Measurements from ENCODE around the gene MEF2C. TPM values are rescaled to one million over a fixed set of nuclear protein-coding genes. Genes with fewer than 3 reads are reported as not detected.

MEF2C gene
- total and polyA plus RNA-seq, 2 experiments from 2014 or later = 0.97 to 1.6 TPM

- no peaks in the 10 kb centered on the region for H3K9me3 Mint-ChIP-seq
- H3K27me3 Mint-ChIP-seq (ENCODE audit: insufficient read depth, low read depth, poor library complexity) = peaks cover 3% of the 10 kb centered on the region
- H3K4me2 ChIP-seq = no peak overlapping the region
- TF ChIP-seq CREB1 (CRISPR knock-in tag; IDR thresholded peaks at IDR 0.05; ENCODE audit: low read depth) = no peak
- no peak for TF ChIP-seq STAT1 (IDR thresholded peaks at IDR 0.05; ENCODE audit: unreplicated experiment)
- no peak for TF ChIP-seq REST (IDR thresholded peaks at IDR 0.05; ENCODE audit: unreplicated experiment)
- TF ChIP-seq ZNF331 (CRISPR knock-in tag; IDR thresholded peaks at IDR 0.05; ENCODE audit: low read depth) = no peak
- no peak for TF ChIP-seq EZH2 (IDR thresholded peaks at IDR 0.05; ENCODE audit: low read depth, unreplicated experiment)
- TF ChIP-seq ETS1 (IDR thresholded peaks at IDR 0.05) = no peak
- no peak for TF ChIP-seq ZNF114 (CRISPR knock-in tag; IDR thresholded peaks at IDR 0.05)
- TF ChIP-seq POLR2AphosphoS5 (IDR thresholded peaks at IDR 0.05; ENCODE audit: low read depth) = no peak
- H3K4me1 Mint-ChIP-seq = peaks cover 6% of the 10 kb centered on the region; the same call in 1 of the 3 replicates
- DNase-seq (ENCODE audit: low spot score) (peak; percentile 4), ATAC-seq (no peak)
- no peak overlapping the region for H3K4me3 Mint-ChIP-seq
- no peak overlapping the region for H3K27ac Mint-ChIP-seq
- no peaks in the 10 kb centered on the region for H4K20me1 ChIP-seq (replicated peaks; ENCODE audit: insufficient read depth)
- no peaks in the 10 kb centered on the region for H3K9me2 ChIP-seq (ENCODE audit: insufficient read depth)
- no peak overlapping the region for H2AFZ ChIP-seq
- H3K36me3 Mint-ChIP-seq (ENCODE audit: low read depth) = no peaks in the 10 kb centered on the region
- H3K27ac ChIP-seq (ENCODE audit: low read depth) = no peak overlapping the region
- H3K4me3 ChIP-seq = no peak overlapping the region
- no peaks in the 10 kb centered on the region for H3K36me3 ChIP-seq (ENCODE audit: insufficient read depth)
- no peaks in the 10 kb centered on the region for H3K4me1 ChIP-seq (ENCODE audit: insufficient read depth)
- H3K79me2 ChIP-seq (replicated peaks; ENCODE audit: insufficient read depth) = no peaks in the 10 kb centered on the region
- peaks cover 9% of the 10 kb centered on the region for H3K27me3 ChIP-seq (ENCODE audit: insufficient read depth)
- H3F3A ChIP-seq (replicated peaks; ENCODE audit: low read depth) = no peaks in the 10 kb centered on the region
These were observed 6.3 kb downstream of the MEF2C start for GRCh38 chr5:88876714-88877113.

- Histone ChIP-seq H3K9me2 (ENCODE audit: insufficient read depth) (no peaks in the 10 kb centered on the region), H3K4me3 (no peak overlapping the region), H3K27me3 (ENCODE audit: insufficient read depth) (no peaks in the 10 kb centered on the region; the same call in 1 of the 2 replicates), H3K4me1 (ENCODE audit: insufficient read depth) (no peaks in the 10 kb centered on the region), H3K36me3 (ENCODE audit: insufficient read depth) (no peaks in the 10 kb centered on the region), H2AFZ (no peak overlapping the region), H3K79me2 (replicated peaks; ENCODE audit: insufficient read depth) (no peaks in the 10 kb centered on the region), H3K27ac (ENCODE audit: low read depth) (no peak overlapping the region), H3K4me2 (no peak overlapping the region), H3F3A (replicated peaks; ENCODE audit: low read depth) (no peaks in the 10 kb centered on the region), H4K20me1 (replicated peaks; ENCODE audit: insufficient read depth) (no peaks in the 10 kb centered on the region)
- Mint-ChIP-seq H3K27ac (no peak overlapping the region), H3K4me1 (peaks cover 6% of the 10 kb centered on the region; the same call in 1 of the 3 replicates), H3K4me3 (no peak overlapping the region), H3K36me3 (ENCODE audit: low read depth) (no peaks in the 10 kb centered on the region), H3K27me3 (ENCODE audit: insufficient read depth, low read depth, poor library complexity) (peaks cover 3% of the 10 kb centered on the region), H3K9me3 (no peaks in the 10 kb centered on the region)
- DNase-seq (ENCODE audit: low spot score) (no peak), ATAC-seq (no peak)
- no peak for TF ChIP-seq NANOG (IDR thresholded peaks at IDR 0.05; ENCODE audit: borderline replicate concordance)
- TF ChIP-seq JUNB (IDR thresholded peaks at IDR 0.05; ENCODE audit: unreplicated experiment) = no peak
- no peak for TF ChIP-seq ZNF462 (CRISPR knock-in tag; IDR thresholded peaks at IDR 0.05)
- TF ChIP-seq STAT1 (IDR thresholded peaks at IDR 0.05; ENCODE audit: unreplicated experiment) = no peak
These were observed 7.4 kb downstream of the MEF2C start for GRCh38 chr5:88875341-88876234.
